CD4-positive, alpha-beta T cell treated with Interleukin-12 subunit alpha and Interleukin-12 subunit beta, for 1 hour (primary cell): ENCODE measurements around the gene NUDT19.
"Not testable (repeated sequence)": the region's sequence is repeated elsewhere in the genome, so short reads cannot be mapped to it uniquely, and the experiment has no call there.

ENCODE experiments used
- DNase-seq: peaks from one replicate; pipeline ENCODE4 v3.0.0-alpha.2; 2020

NUDT19 gene

DNA sequence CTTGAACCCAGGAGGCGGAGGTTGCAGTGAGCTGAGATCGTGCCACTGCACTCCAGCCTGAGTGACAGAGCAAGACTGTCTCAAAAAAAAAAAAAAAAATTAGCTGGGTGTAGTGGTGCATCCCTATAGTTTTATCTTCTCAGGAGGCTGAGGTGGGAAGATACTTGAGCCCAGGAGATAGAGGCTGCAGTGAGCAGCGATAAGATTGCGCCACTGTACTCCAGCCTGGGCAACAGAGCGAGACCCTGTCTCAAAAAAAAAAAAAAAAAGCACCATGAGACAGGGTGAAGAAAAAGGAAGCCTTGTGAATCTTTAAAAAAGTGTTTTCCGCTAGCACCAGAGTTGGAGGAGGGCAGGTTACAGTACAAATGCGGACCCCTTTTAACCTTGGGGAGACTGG is 24.6 kb downstream of the NUDT19 start:
- DNase-seq: not testable (repeated sequence)

DNA sequence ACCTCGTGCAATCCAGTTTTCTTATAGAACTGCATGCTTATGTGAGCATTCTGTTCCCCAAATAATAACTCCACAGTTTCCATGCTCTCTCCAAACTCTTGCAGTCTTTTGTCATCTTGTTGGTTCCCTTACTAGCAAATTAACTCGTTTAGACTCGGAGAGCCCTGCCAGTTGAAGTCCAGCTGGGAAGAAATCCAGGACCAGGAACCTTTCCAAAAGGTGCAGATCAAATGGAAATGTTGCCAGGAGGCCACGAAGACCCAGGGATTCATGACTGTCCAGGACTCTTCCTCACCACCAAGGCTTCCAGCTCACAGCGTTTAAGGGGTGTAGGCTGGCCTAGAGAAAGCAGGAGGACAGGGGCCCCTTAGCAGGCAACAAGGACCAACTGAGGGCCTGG is 25.9 kb downstream of the NUDT19 start:
- DNase-seq: no peak

- no peak for DNase-seq
Measured at GRCh38 chr19:32718286-32718685, 26.7 kb downstream of the NUDT19 start.

- no peak for DNase-seq
Measured at GRCh38 chr19:32719611-32720059, 28.0 kb downstream of the NUDT19 start, which contains the start of gene TDRD12. TDRD12 (plus strand) TSS chr19:32719767; CDS start chr19:32720073, 306 bp downstream.

DNA sequence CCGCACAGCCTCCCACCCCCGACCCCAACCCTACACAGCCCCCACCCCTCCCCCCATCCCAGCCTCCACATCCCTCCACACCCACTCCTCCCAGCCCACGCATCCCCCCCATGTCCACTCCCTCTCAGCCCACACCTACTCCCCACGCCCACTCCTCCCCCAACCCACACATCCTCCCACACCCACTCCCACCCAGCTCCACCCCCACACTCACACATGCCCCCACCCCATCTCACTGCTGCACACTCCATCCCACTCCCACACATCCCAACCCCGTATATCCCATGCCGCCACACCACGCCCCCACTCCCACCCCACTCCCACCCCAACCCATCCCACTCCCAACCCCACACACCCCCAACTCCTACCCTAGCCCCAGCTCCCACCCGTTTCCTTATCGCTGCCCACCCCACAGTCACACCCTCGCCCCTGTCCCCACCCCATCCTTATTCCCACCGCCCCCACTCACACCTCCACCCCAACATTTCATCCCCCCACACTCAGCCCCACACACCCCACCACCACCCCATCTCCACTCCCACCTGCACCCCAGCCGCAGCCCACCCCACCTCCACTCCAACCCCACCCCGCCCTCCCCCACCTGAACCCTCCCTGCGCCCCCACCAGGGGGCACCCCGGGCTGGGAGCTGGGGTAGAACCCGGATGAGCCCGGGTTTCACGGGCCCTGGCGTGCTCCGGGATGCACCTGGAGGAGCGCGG is 28.8 kb downstream of the NUDT19 start:
- DNase-seq: no peak

DNA sequence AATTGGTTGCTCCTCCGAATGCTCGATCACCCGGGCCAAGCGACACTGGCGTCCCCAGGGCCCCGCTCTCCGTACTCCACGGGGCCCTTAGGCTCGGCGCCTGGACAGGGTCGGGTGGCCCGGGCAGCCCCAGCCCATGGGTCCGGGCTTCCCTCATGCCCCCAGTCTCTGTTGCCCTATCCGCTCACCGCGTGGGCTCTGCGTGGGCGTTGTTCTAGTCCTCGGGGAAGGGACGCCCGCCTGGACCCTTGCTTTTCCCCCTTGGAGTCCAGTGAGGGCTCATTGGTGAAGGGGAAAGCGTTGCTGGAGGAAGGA is 29.3 kb downstream of the NUDT19 start:
- no peak for DNase-seq

GRCh38 chr19:32735936-32736335 is 44.3 kb downstream of the NUDT19 start:
- DNase-seq: no peak

GRCh38 chr19:32743021-32743420 is 51.4 kb downstream of the NUDT19 start:
- no peak for DNase-seq

- DNase-seq: no peak
Measured at GRCh38 chr19:32743447-32743846, 51.8 kb downstream of the NUDT19 start.

DNA sequence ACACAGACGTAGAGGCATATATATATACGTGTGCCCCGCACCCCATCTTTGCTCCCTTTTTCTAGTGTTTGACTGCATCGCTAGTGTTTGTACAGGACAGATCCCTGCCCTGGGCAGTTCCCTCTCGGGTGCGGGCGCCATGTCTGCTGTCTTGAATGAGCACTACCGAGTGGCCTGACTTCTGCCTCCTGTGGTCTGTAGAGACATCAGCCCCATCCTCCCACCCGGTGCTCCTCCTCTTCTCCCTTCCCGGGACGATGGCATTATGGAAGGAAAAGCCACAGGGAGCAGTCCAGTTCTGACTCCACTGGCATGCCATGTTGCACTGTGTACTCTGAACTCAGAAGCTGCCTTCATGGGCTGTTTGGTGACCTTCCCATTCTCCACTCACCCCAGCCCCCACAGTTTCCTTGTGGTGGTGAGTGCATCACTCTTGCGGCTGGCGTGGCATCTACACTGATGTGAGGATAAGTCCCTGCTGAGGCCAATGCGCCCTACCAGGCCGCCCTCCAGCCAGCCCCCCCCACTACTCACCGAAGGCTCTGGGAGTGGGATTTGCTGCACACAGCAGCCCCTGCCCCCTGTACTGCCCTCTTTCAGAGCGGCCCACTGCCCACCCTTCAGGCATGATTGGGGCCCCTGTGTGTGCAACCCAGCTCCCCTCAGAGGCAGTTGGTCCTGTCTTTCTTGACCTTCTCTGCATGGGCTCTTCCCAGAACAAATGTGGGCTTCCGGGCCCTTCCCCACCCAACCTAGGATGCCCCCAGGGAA is 53.1 kb downstream of the NUDT19 start:
- no peak for DNase-seq

- DNase-seq: peak; percentile 54
Measured at GRCh38 chr19:32745594-32746251, 54.1 kb downstream of the NUDT19 start.

DNA sequence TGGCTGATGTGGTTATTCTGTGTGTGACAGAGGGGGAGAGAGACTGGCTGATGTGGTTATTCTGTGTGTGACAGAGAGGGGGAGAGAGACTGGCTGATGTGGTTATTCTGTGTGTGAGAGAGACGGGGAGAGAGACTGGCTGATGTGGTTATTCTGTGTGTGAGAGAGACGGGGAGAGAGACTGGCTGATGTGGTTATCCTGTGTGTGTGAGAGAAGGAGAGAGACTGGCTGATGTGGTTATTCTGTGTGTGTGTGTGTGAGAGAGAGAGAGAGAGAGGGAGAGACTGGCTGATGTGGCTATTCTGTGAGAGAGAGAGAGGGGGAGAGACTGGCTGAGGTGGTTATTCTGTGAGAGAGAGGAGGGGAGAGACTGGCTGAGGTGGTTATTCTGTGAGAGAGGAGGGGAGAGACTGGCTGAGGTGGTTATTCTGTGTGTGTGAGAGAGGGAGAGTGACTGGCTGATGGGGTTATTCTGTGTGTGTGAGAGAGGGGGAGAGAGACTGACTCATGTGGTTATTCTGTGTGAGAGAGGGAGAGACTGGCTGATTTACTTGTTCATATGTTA is 55.1 kb downstream of the NUDT19 start:
- DNase-seq: peak; percentile 66

DNA sequence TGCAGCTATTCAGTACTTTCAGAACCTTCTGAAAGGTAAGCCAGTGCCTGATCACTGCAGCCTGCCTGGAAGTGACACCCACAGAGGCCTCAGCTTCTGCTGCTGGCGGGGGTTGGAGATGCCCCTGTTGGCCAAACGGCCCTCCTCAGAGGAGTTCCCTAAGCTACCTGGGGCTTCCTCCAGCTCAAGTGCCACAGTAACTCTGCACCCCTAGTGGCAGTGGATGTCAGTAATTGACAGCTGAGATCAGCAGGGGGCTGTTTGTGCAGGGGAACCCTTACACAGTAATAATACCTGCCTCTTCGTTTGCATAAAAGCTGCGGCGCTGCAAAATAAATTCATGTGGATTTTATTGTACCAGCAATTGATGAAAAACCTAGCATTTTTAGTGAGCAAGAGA is 56.9 kb downstream of the NUDT19 start:
- DNase-seq: peak; percentile 7

DNA sequence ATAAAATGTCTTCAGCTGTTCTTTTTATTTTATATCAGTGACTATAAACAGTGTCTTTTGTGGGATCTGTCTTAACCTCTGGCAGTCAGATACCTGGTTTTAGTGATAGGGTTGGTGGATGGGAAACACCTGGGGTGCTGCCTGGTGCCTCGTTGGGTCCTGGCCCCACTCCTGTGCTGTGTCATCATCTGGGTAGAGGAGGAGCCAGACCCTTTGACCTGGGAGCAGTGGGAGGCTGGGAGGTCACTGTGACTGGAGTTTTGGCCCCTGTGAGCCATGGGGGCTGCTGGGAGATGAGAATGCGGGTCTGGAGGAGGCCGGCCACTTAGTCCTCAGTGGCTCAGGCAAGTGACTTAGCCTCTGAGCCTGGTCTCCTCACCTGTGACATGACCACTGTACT is 57.3 kb downstream of the NUDT19 start:
- DNase-seq: no peak

DNA sequence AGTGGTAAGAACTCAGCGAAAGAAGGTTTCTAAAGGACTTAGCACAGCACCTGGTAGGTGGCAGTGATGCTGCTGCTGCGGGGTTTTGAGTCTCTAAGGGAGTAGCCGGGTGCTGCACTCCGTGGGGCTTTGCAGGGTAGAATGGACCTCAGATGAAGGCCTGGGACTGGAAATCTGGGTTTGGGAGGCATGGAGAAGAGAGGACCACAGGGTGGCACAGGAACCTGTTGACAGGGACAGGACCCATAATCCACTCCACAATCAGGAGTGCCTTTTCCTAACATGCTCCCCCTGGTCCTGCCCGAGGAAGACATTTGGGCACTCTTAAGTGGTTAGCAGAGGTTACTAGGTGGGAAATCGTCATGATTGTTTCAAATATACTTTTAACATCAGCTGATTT is 57.7 kb downstream of the NUDT19 start:
- no peak for DNase-seq

GRCh38 chr19:32750441-32751055 is 58.9 kb downstream of the NUDT19 start:
- no peak for DNase-seq

DNA sequence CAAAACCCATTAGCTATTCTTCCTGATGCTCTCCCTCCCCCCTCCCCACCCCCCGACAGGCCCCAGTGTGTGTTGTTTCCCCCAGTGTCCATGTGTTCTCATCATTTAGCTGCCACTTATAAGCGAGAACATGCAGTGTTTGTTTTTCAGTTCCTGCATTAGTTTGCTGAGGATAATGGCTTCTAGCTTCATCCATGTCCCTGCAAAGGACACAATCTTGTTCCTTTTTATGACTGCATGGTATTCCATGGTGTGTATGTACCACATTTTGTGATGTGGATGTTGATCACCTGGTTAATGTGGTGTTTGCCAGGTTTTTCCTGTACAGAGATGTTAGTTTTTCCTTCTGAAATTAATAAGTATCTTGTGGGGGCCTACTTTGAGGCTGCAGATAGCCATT is 59.4 kb downstream of the NUDT19 start:
- no peak for DNase-seq

GRCh38 chr19:32757189-32757588 is 65.6 kb downstream of the NUDT19 start:
- no peak for DNase-seq
